SK-N-SH (cell line): ENCODE data around the gene PPEF1. TPM values are rescaled to one million over a fixed set of nuclear protein-coding genes. Genes with fewer than 3 reads are reported as not detected.

Source experiments
- CTCF ChIA-PET: fragments of 300-600, 350-600 bp; formaldehyde crosslinking; extraction: SDS; loops from one replicate; lab custom pipeline; 2021; lab: Yijun Ruan, JAX
- POLR2A ChIA-PET: fragments of 350-600 bp; sonication (Branson Sonifier 250); formaldehyde crosslinking; extraction: SDS; loops from one replicate; lab custom pipeline; 2020; ENCODE audit warnings: antibody characterized with exemption, inconsistent platforms; lab: Yijun Ruan, JAX
- DNase-seq: peaks from one replicate; pipeline ENCODE4 v3.0.0; 2012
- H2AFZ ChIP-seq: fragments of 200-600 bp; sonication (generic); 2 replicates; pipeline ENCODE4 v1.8.1; 2016; ENCODE audit warnings: antibody characterized with exemption, mild to moderate bottlenecking, low read depth
- H3F3A ChIP-seq: fragments of 200-600 bp; sonication (generic); replicated peaks from 2 replicates; pipeline ENCODE3; 2016; ENCODE audit warnings: antibody characterized with exemption, mild to moderate bottlenecking; ENCODE audit not compliant: insufficient read depth
- H3K27ac ChIP-seq, 2 experiments: fragments of 200-500 bp in 1 of 2; fragments of 200-600 bp in 1 of 2; sonication (Bioruptor generic) in 1 of 2; sonication (generic), shearing (Covaris generic) in 1 of 2; 2 replicates each; pipeline versions ENCODE4 v1.5.1 to v1.6.1; 2014 to 2016; ENCODE audit warnings: low read depth in 2 of 2, inconsistent platforms in 1 of 2, low read length in 1 of 2, mild to moderate bottlenecking in 1 of 2, mixed read lengths in 1 of 2
- H3K27me3 ChIP-seq: fragments of 200-600 bp; sonication (generic), shearing (Covaris generic); 2 replicates; pipeline ENCODE4 v1.6.1; 2016; ENCODE audit warnings: mixed run types; ENCODE audit not compliant: insufficient read depth
- H3K36me3 ChIP-seq, 2 experiments: fragments of 200-500 bp in 1 of 2; fragments of 200-600 bp in 1 of 2; sonication (Bioruptor generic) in 1 of 2; sonication (generic) in 1 of 2; replicated peaks in 1 of 2; 2 replicates each; pipeline versions ENCODE3 to v1.5.1; 2014 to 2016; ENCODE audit warnings: low read length in 1 of 2, mild to moderate bottlenecking in 1 of 2; ENCODE audit not compliant: insufficient read depth in 2 of 2, control insufficient read depth in 1 of 2
- H3K4me1 ChIP-seq, 2 experiments: fragments of 200-500 bp in 1 of 2; fragments of 200-600 bp in 1 of 2; sonication (Bioruptor generic) in 1 of 2; sonication (generic), shearing (Covaris generic) in 1 of 2; 2 replicates each; pipeline versions ENCODE4 v1.5.1 to v1.6.1; 2014 to 2016; ENCODE audit warnings: low read depth in 1 of 2, low read length in 1 of 2, mixed run types in 1 of 2; ENCODE audit not compliant: insufficient read depth in 2 of 2, control insufficient read depth in 1 of 2
- H3K4me2 ChIP-seq: fragments of 200-600 bp; sonication (generic), shearing (Covaris generic); 2 replicates; pipeline ENCODE4 v1.6.1; 2017; ENCODE audit warnings: mixed run types
- H3K4me3 ChIP-seq, 2 experiments: fragments of 200-500 bp in 1 of 2; fragments of 200-600 bp in 1 of 2; sonication (Bioruptor generic) in 1 of 2; sonication (generic), shearing (Covaris generic) in 1 of 2; 2 replicates each; pipeline versions ENCODE4 v1.5.1 to v1.8.1; 2014 to 2016; ENCODE audit warnings: low read depth in 2 of 2, inconsistent platforms in 1 of 2, low read length in 1 of 2, mild to moderate bottlenecking in 1 of 2, mixed read lengths in 1 of 2, moderate library complexity in 1 of 2
- H3K79me2 ChIP-seq: fragments of 200-600 bp; sonication (generic); 2 replicates; pipeline ENCODE4 v1.8.1; 2017; ENCODE audit warnings: mild to moderate bottlenecking; ENCODE audit not compliant: insufficient read depth
- H3K9ac ChIP-seq: fragments of 200-600 bp; sonication (generic); 2 replicates; pipeline ENCODE4 v1.6.1; 2017; ENCODE audit warnings: mixed run types
- H3K9me2 ChIP-seq: fragments of 200-600 bp; sonication (generic); 2 replicates; pipeline ENCODE4 v1.6.1; 2017; ENCODE audit warnings: mixed run types
- H3K9me3 ChIP-seq: fragments of 200-600 bp; sonication (generic); 2 replicates; pipeline ENCODE4 v1.6.1; 2017; ENCODE audit warnings: mixed run types, mild to moderate bottlenecking, moderate library complexity
- H4K20me1 ChIP-seq: fragments of 200-600 bp; sonication (generic); 2 replicates; pipeline ENCODE4 v1.6.1; 2017; ENCODE audit warnings: mild to moderate bottlenecking, mixed run types; ENCODE audit not compliant: insufficient read depth
- CTCF ChIP-seq: fragments of 200-600 bp; sonication (generic); IDR thresholded peaks from 2 replicates; pipeline ENCODE4 v1.6.1; 2017; ENCODE audit warnings: antibody characterized with exemption, mild to moderate bottlenecking, moderate library complexity
- FOSL2 ChIP-seq: IDR thresholded peaks from 2 replicates; pipeline ENCODE4 v1.4.0; 2012; ENCODE audit warnings: low read depth, mild to moderate bottlenecking, moderate library complexity, borderline replicate concordance
- FOXJ3 ChIP-seq: sonication (generic); formaldehyde crosslinking; IDR thresholded peaks from 2 replicates; pipeline ENCODE4 v1.5.1; 2020; ENCODE audit warnings: mild to moderate bottlenecking, missing genetic modification reagents
- GABPA ChIP-seq: IDR thresholded peaks from 2 replicates; pipeline ENCODE4 v1.4.0; 2012; ENCODE audit warnings: low read depth, mild to moderate bottlenecking
- JUND ChIP-seq: IDR thresholded peaks from 2 replicates; pipeline ENCODE4 v1.4.0; 2012
- MEF2A ChIP-seq: IDR thresholded peaks from 2 replicates; pipeline ENCODE4 v1.4.0; 2012; ENCODE audit warnings: low read depth, borderline replicate concordance
- NFIC ChIP-seq: IDR thresholded peaks from 2 replicates; pipeline ENCODE4 v1.4.0; 2012; ENCODE audit warnings: borderline replicate concordance
- NRF1 ChIP-seq: IDR thresholded peaks from 2 replicates; pipeline ENCODE4 v1.6.1; 2012; ENCODE audit warnings: low read depth, mild to moderate bottlenecking, low read length
- POLR2AphosphoS5 ChIP-seq: IDR thresholded peaks from 2 replicates; pipeline ENCODE4 v1.6.1; 2012; ENCODE audit warnings: low read depth, low read length
- RAD21 ChIP-seq: IDR thresholded peaks from 2 replicates; pipeline ENCODE4 v1.6.1; 2012; ENCODE audit warnings: mild to moderate bottlenecking, low read length
- RFX5 ChIP-seq: IDR thresholded peaks from 2 replicates; pipeline ENCODE4 v1.6.1; 2012; ENCODE audit warnings: mild to moderate bottlenecking, improper control_type of control experiment, low read length
- RXRA ChIP-seq: IDR thresholded peaks from 2 replicates; pipeline ENCODE4 v1.4.0; 2012; ENCODE audit warnings: low read depth, mild to moderate bottlenecking, borderline replicate concordance
- TAF1 ChIP-seq: IDR thresholded peaks from 2 replicates; pipeline ENCODE4 v1.6.1; 2012; ENCODE audit warnings: low read depth, mild to moderate bottlenecking, low read length, moderate library complexity, borderline replicate concordance
- TEAD4 ChIP-seq: IDR thresholded peaks from 2 replicates; pipeline ENCODE4 v1.4.0; 2012; ENCODE audit warnings: mild to moderate bottlenecking, borderline replicate concordance; ENCODE audit not compliant: insufficient read depth
- WGBS: methylation state at CpG from one replicate; pipeline ENCODE4 v1.1.6; 2017; ENCODE audit warnings: low lambda C conversion rate; 5-methylcytosine and 5-hydroxymethylcytosine counted together
- polyA plus RNA-seq, 3 experiments: library from polyadenylated mRNA; depleted of rRNA; stranded (reverse); fragments of >200 nt; gene quantifications; 2 replicates each; pipeline ENCODE4 v1.2.3, GENCODE V29; 2012
- TF ChIP-seq, protein P1 (sequence below): IDR thresholded peaks from 2 replicates; pipeline ENCODE4 v1.6.1; 2012; ENCODE audit warnings: mild to moderate bottlenecking, low read depth, low read length, moderate library complexity

Gene PPEF1
- polyA plus RNA-seq, 1 of the 3 experiments (the other 2 are of a cell fraction), result 0.16 TPM

DNA sequence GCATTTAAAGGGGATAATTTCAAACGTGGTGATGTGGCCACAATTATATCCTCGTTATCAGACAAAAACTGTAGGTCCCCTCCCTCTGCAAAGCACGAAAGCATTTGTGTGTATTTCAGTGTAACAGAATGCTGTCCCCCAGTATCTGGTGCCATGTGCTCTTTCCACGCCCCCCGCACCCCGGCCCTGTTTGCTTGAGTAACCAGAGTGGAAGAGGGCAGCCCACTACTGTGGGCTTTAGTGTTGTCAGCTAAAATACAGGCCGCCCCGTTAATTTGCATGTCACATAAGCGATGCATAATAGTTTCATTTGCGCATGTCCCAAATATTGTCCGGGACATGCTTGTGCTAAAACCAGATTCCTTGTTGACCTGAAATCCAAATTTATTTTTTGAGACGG lies 166.4 kb downstream of the PPEF1 start (continued):
- TF ChIP-seq, protein P1, sequence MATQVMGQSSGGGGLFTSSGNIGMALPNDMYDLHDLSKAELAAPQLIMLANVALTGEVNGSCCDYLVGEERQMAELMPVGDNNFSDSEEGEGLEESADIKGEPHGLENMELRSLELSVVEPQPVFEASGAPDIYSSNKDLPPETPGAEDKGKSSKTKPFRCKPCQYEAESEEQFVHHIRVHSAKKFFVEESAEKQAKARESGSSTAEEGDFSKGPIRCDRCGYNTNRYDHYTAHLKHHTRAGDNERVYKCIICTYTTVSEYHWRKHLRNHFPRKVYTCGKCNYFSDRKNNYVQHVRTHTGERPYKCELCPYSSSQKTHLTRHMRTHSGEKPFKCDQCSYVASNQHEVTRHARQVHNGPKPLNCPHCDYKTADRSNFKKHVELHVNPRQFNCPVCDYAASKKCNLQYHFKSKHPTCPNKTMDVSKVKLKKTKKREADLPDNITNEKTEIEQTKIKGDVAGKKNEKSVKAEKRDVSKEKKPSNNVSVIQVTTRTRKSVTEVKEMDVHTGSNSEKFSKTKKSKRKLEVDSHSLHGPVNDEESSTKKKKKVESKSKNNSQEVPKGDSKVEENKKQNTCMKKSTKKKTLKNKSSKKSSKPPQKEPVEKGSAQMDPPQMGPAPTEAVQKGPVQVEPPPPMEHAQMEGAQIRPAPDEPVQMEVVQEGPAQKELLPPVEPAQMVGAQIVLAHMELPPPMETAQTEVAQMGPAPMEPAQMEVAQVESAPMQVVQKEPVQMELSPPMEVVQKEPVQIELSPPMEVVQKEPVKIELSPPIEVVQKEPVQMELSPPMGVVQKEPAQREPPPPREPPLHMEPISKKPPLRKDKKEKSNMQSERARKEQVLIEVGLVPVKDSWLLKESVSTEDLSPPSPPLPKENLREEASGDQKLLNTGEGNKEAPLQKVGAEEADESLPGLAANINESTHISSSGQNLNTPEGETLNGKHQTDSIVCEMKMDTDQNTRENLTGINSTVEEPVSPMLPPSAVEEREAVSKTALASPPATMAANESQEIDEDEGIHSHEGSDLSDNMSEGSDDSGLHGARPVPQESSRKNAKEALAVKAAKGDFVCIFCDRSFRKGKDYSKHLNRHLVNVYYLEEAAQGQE, result no peak
- TF ChIP-seq RXRA (no peak), GABPA (no peak), FOXJ3 (CRISPR knock-in tag) (no peak), MEF2A (no peak), TEAD4 (no peak), TAF1 (no peak), POLR2AphosphoS5 (no peak)

GRCh38 chrX:18874560-18875255 lies 167.3 kb downstream of the PPEF1 start:
- ChIA-PET CTCF (interaction anchor here (1.0 kb wide), 1 partner anchor 10 kb away, joined by 3 read pairs; no protein-coding TSS in a partner anchor), POLR2A (interaction anchor here (0.9 kb wide), 1 partner anchor 11 kb away, joined by 3 read pairs; no protein-coding TSS in a partner anchor)

More at GRCh38 chrX:18874560-18875255, 167.3 kb downstream of the PPEF1 start:
- Histone ChIP-seq H3K4me2 (no peak overlapping the region), H3K27ac (peak overlapping the region in 1 of 2 experiments; percentile 64; a peak in 2 of 4 replicates), H3K9me2 (no peaks in the 10 kb centered on the region), H3K9ac (no peak overlapping the region), H3F3A (peaks cover 6% of the 10 kb centered on the region), H3K79me2 (no peaks in the 10 kb centered on the region), H2AFZ (no peak overlapping the region), H3K9me3 (no peaks in the 10 kb centered on the region), H3K4me3 (no peak overlapping the region), H3K4me1 (peaks cover 14 to 51% of the 10 kb centered on the region in 2 experiments; a peak in 3 of 4 replicates), H4K20me1 (no peaks in the 10 kb centered on the region), H3K27me3 (peaks cover 10% of the 10 kb centered on the region; the same call in 1 of the 2 replicates), H3K36me3 (no peaks in the 10 kb centered on the region)
- no peak for TF ChIP-seq RAD21
- no peak for TF ChIP-seq FOXJ3 (CRISPR knock-in tag)
- no peak for TF ChIP-seq TAF1
- TF ChIP-seq NRF1, result no peak
- TF ChIP-seq NFIC, result no peak
- no peak for TF ChIP-seq GABPA
- TF ChIP-seq CTCF, result no peak
- no peak for TF ChIP-seq FOSL2
- TF ChIP-seq JUND, result no peak
- no peak for TF ChIP-seq RFX5
- WGBS, result 69% methylated on average over 27 of the region's 27 CpGs
- DNase-seq, result no peak
